Endothelial cell (in vitro differentiated cells): ENCODE results near the gene RAD9A. TPM values are rescaled to one million over a fixed set of nuclear protein-coding genes. Genes with fewer than 3 reads are reported as not detected.

ENCODE experiments used
- DNase-seq: peaks from one replicate; pipeline ENCODE4 v3.0.0; 2021; ENCODE audit warnings: low spot score
- H3K27ac Mint-ChIP-seq: one replicate; pipeline ENCODE4 v1.8.0; 2021; ENCODE audit warnings: mixed read lengths, inconsistent platforms; ENCODE audit not compliant: unreplicated experiment
- H3K27me3 Mint-ChIP-seq: one replicate; pipeline ENCODE4 v1.8.0; 2021; ENCODE audit warnings: mild to moderate bottlenecking, moderate library complexity, mixed read lengths, inconsistent platforms; ENCODE audit not compliant: unreplicated experiment
- H3K36me3 Mint-ChIP-seq: one replicate; pipeline ENCODE4 v1.8.0; 2021; ENCODE audit warnings: mild to moderate bottlenecking, low read depth, mixed read lengths, inconsistent platforms; ENCODE audit not compliant: unreplicated experiment
- H3K4me1 Mint-ChIP-seq: one replicate; pipeline ENCODE4 v1.8.0; 2021; ENCODE audit warnings: mild to moderate bottlenecking, mixed read lengths, inconsistent platforms; ENCODE audit not compliant: unreplicated experiment
- H3K4me3 Mint-ChIP-seq: one replicate; pipeline ENCODE4 v1.8.0; 2021; ENCODE audit warnings: mild to moderate bottlenecking, mixed read lengths, inconsistent platforms; ENCODE audit not compliant: unreplicated experiment
- H3K9me3 Mint-ChIP-seq: one replicate; pipeline ENCODE4 v1.8.0; 2021; ENCODE audit warnings: mixed read lengths, inconsistent platforms; ENCODE audit not compliant: unreplicated experiment
- CTCF ChIP-seq: fragments of 200-600 bp; sonication (generic); IDR thresholded peaks from one replicate; pipeline ENCODE4 v1.5.0; 2021; ENCODE audit warnings: antibody characterized with exemption; ENCODE audit not compliant: unreplicated experiment
- total RNA-seq: library from RNA; stranded (reverse); fragmentation: NEBNext Ultra II Directional; extraction: Animal tissue kit (Norgen Biotek cat#: 25700); gene quantifications from one replicate; pipeline ENCODE4 v1.2.1, GENCODE V29; 2021; ENCODE audit not compliant: unreplicated experiment

RAD9A gene
- total RNA-seq, 1 donor from 2014 or later, result 18.4 TPM

GRCh38 chr11:67357831-67358670 lies 33.7 kb upstream of the RAD9A start:
- H3K4me3 Mint-ChIP-seq, result peak overlapping the region; percentile 42
- H3K27me3 Mint-ChIP-seq, result peaks cover 5% of the 10 kb centered on the region
- no peak for TF ChIP-seq CTCF
- no peaks in the 10 kb centered on the region for H3K9me3 Mint-ChIP-seq
- no peaks in the 10 kb centered on the region for H3K36me3 Mint-ChIP-seq
- no peak overlapping the region for H3K27ac Mint-ChIP-seq
- DNase-seq, result no peak
- peaks cover 28% of the 10 kb centered on the region for H3K4me1 Mint-ChIP-seq

- TF ChIP-seq CTCF, result no peak
- H3K27ac Mint-ChIP-seq, result no peak overlapping the region
- no peaks in the 10 kb centered on the region for H3K9me3 Mint-ChIP-seq
- DNase-seq, result no peak
- H3K4me3 Mint-ChIP-seq, result peak overlapping the region; percentile 14
- peaks cover 2% of the 10 kb centered on the region for H3K27me3 Mint-ChIP-seq
- H3K4me1 Mint-ChIP-seq, result peaks cover 15% of the 10 kb centered on the region
- H3K36me3 Mint-ChIP-seq, result peaks cover 26% of the 10 kb centered on the region
These were observed 27.6 kb upstream of the RAD9A start for GRCh38 chr11:67364169-67364568.

- Mint-ChIP-seq H3K9me3 (no peaks in the 10 kb centered on the region), H3K27ac (no peak overlapping the region), H3K4me3 (peak overlapping the region; percentile 32), H3K4me1 (peaks cover 19% of the 10 kb centered on the region), H3K27me3 (peaks cover 2% of the 10 kb centered on the region), H3K36me3 (peaks cover 30% of the 10 kb centered on the region)
- TF ChIP-seq CTCF, result no peak
- DNase-seq, result no peak
These were observed 26.7 kb upstream of the RAD9A start for GRCh38 chr11:67364783-67365722.

- H3K4me3 Mint-ChIP-seq, result peak overlapping the region; percentile 32
These were observed 25.9 kb upstream of the RAD9A start for GRCh38 chr11:67365736-67366444.

More at GRCh38 chr11:67365736-67366444, 25.9 kb upstream of the RAD9A start:
- H3K27me3 Mint-ChIP-seq, result peaks cover 2% of the 10 kb centered on the region
- peaks cover 26% of the 10 kb centered on the region for H3K4me1 Mint-ChIP-seq
- no peak for TF ChIP-seq CTCF
- no peak for DNase-seq
- H3K27ac Mint-ChIP-seq, result peak overlapping the region; percentile 26
- no peaks in the 10 kb centered on the region for H3K9me3 Mint-ChIP-seq
- H3K36me3 Mint-ChIP-seq, result peaks cover 33% of the 10 kb centered on the region
